ENCODE results near the gene CTNND2.
"Not testable (repeated sequence)": the region's sequence is repeated elsewhere in the genome, so short reads cannot be mapped to it uniquely, and the experiment has no call there.

The CTNND2 gene

DNA sequence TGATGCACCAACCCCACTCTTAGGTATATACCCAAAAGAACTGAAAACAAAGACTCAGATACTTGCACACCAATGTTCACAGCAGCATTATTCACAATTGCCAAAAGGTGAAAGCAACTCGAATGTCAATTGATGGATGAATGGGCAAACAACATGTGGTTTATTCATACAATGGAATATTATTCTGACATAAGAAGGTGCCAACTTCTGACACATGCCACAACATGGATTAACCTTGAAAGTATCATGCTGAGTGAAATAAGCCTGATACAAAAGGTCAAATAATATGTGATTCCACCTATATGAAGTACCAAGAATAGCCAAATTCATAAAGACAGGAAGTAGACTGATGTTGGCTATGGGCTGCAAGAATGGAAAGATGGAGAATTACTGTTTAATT, 35.0 kb downstream of the CTNND2 start:
- no peak for DNase-seq

- DNase-seq: no peak
Measured at GRCh38 chr5:11863911-11864310, 40.3 kb downstream of the CTNND2 start.

- DNase-seq: no peak
Measured at GRCh38 chr5:11857391-11857790, 46.9 kb downstream of the CTNND2 start.

DNA sequence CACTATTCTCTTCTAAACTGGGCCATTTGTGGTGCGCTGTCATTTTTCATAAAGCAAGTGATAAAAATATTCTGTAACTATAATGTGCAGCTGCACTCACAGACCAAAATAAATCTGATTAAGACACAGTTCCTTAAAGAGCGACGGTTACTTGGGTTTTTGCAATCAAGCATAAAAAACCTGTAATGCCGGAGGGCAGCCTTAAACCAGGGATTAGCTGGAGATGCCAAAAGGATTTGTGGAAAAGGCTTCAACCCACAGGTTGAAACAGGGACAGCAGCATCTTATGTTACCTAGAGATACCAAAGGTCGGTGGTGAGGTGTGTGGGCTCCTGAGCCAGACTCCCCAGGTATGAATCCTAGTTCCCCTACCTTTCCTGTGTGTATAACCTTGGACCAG, 49.3 kb downstream of the CTNND2 start:
- no peak for DNase-seq

- DNase-seq: no peak
Measured at GRCh38 chr5:11853796-11854195, 50.5 kb downstream of the CTNND2 start.

DNA sequence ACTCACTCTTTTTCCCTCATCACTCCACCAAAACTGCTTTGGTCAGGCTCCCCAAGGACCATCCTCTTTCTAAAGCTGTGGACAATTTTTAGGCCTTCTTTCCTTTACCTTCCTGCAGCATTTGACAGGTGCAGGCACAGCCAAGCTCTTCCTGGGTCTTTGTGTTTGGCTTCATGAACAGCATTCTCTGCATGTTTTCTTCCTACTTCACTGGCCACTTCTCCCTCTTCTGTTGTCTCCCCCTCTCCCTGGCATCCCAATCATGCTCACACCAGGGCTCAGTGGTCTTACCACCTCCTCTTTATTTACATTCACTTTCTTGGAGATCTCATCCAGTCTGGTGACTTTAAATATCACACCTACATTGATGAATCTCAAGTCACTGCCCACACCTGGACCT, 51.1 kb downstream of the CTNND2 start:
- DNase-seq: no peak

- DNase-seq: no peak
Measured at GRCh38 chr5:11852717-11853087, 51.5 kb downstream of the CTNND2 start.

- DNase-seq: no peak
Measured at GRCh38 chr5:11851965-11852716, 52.1 kb downstream of the CTNND2 start.

GRCh38 chr5:11851416-11851815, 52.8 kb downstream of the CTNND2 start:
- DNase-seq: no peak

GRCh38 chr5:11828566-11828965, 75.7 kb downstream of the CTNND2 start:
- DNase-seq: not testable (repeated sequence)

DNA sequence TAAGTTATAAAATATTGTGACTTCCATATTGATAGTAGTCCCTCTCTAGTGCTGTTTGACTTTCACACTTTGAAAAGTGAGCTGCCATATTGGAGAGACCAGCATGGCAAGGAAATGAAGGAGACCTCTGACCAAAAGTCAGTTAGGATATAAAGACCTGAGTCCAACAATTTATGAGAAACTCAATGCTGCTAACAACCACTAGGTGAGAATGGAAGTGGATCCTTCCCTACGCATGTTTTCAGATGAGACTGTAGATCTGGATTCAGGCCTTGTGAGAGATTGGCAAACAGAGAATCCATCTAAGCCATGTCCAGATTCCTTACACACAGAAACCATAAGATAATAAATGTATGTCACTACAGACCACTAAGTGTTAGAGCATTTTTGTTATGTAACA, 81.6 kb downstream of the CTNND2 start:
- no peak for DNase-seq

- no peak for DNase-seq
Measured at GRCh38 chr5:11815916-11816315, 88.3 kb downstream of the CTNND2 start.

DNA sequence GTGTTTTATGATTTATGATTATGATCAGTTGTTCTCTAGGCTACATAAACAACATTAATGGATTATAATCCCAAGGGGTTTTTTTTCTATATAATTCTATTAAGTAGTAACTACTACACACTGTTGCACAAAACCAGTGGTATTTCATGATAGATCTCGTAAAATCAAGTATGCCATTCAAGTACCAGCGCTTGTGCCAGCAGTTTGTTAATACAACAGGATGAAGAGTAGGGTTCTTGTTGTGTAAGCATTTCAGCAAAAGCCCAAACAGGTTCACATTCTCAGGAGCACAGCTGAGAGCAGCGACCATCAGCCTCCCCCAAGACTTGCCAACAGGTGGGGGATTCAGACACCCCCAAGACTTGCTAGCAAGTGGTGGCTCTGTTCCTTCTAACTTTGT, 88.8 kb downstream of the CTNND2 start:
- DNase-seq: no peak

- DNase-seq: no peak
Measured at GRCh38 chr5:11814373-11814772, 89.9 kb downstream of the CTNND2 start.

GRCh38 chr5:11809407-11809806, 94.8 kb downstream of the CTNND2 start:
- no peak for DNase-seq

DNA sequence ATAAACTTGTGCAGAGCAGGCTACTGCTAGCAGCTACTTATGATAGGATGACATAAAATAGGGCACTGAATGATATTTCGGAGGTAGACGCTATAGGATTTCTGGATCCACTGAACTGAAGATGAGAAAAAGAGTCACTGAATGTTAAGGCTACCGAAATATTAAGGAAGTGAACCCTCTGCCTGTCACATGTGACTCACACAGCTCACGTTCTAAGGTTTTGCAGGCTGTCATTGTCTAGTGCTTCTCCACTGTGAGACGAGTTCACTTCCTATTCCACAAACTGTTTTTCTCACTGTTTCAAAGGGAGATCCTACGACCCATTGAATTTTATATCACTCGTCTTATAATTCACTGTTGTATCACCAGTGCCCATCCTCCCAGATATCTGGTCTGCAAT, 100.8 kb downstream of the CTNND2 start:
- DNase-seq: no peak

- no peak for DNase-seq
Measured at GRCh38 chr5:11801061-11801460, 103.2 kb downstream of the CTNND2 start.

- no peak for DNase-seq
Measured at GRCh38 chr5:11797132-11797531, 107.1 kb downstream of the CTNND2 start.

GRCh38 chr5:11793396-11793795, 110.8 kb downstream of the CTNND2 start:
- no peak for DNase-seq

DNA sequence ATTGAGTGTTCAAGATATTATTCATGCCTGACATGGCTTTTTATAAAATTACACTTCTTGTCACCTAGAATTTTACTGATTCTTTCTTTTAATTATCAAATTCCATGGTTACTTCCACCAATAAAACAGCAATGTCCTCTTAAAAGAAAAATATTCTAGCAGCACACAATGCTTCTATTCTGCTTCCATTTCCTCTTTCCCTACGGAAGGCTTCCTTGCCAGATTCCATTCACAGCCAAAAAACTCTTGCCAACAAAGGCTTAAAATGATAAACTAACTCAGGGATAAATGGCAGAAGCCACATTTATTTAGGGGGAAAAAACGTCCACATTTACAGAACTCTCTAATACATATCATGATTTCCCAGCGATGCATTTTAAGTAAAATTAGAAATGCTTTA, 111.6 kb downstream of the CTNND2 start:
- no peak for DNase-seq

- DNase-seq: no peak
Measured at GRCh38 chr5:11791792-11792191, 112.5 kb downstream of the CTNND2 start.

- DNase-seq: no peak
Measured at GRCh38 chr5:11790201-11790600, 114.0 kb downstream of the CTNND2 start.

DNA sequence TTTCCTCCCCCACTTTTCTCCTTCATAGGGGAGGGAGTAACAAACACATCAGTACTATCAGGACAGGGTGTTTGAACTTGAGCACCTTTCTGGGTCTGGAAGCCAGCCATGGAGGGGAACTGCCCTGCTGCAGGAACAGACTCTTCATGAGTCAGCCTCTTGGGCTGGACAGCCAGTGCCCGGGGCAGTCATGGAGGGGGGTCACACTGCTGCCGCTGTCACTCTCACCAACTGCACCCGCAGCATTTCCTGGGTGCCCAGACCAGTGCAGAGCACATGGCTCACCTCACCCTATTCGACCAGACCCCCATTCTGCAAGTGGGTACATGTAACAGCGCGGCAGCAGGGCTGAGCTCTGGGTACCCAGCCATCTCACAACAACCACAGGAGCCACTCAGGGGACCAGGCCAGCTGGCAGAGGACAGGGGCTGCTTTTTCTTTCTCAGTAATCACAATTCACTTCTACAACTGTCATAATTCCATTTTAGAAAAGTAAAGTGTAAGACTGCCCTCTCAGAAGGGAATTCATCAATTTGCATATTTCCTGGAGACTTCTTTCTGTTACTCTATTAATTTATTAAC, 118.4 kb downstream of the CTNND2 start:
- no peak for DNase-seq

- DNase-seq: no peak
Measured at GRCh38 chr5:11780641-11781345, 123.5 kb downstream of the CTNND2 start.
